Measurements from ENCODE around the gene KIF6. TPM values are rescaled to one million over a fixed set of nuclear protein-coding genes. Genes with fewer than 3 reads are reported as not detected.
A peak's percentile ranks its signal among the peaks of the same experiment; 100 is the strongest.

Gene KIF6
- total RNA-seq, 1 donor from 2014 or later = 2.7 TPM

GRCh38 chr6:39432330-39433025 is 292.7 kb downstream of the KIF6 start:
- Histone ChIP-seq H3K27me3 (no peaks in the 10 kb centered on the region), H2AFZ (replicated peaks) (no peak overlapping the region), H3K79me2 (ENCODE audit: low read depth) (no peaks in the 10 kb centered on the region), H3K4me1 (no peaks in the 10 kb centered on the region), H3K4me2 (no peak overlapping the region), H3K9me3 (ENCODE audit: low read depth) (peaks cover 6% of the 10 kb centered on the region), H3K4me3 (no peak overlapping the region), H4K20me1 (ENCODE audit: low read depth) (no peaks in the 10 kb centered on the region), H3K9ac (no peak overlapping the region), H3K36me3 (no peaks in the 10 kb centered on the region), H3F3A (ENCODE audit: low read depth) (no peaks in the 10 kb centered on the region), H3K27ac (no peak overlapping the region)
- DNase-seq (ENCODE audit: low spot score) = no peak
- TF ChIP-seq EZH2phosphoT487 (IDR thresholded peaks at IDR 0.05) (no peak), EZH2 (IDR thresholded peaks at IDR 0.05) (no peak)
- TF ChIP-seq, protein P1, sequence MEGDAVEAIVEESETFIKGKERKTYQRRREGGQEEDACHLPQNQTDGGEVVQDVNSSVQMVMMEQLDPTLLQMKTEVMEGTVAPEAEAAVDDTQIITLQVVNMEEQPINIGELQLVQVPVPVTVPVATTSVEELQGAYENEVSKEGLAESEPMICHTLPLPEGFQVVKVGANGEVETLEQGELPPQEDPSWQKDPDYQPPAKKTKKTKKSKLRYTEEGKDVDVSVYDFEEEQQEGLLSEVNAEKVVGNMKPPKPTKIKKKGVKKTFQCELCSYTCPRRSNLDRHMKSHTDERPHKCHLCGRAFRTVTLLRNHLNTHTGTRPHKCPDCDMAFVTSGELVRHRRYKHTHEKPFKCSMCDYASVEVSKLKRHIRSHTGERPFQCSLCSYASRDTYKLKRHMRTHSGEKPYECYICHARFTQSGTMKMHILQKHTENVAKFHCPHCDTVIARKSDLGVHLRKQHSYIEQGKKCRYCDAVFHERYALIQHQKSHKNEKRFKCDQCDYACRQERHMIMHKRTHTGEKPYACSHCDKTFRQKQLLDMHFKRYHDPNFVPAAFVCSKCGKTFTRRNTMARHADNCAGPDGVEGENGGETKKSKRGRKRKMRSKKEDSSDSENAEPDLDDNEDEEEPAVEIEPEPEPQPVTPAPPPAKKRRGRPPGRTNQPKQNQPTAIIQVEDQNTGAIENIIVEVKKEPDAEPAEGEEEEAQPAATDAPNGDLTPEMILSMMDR (IDR thresholded peaks at IDR 0.05) = no peak
- Mint-ChIP-seq H3K4me3 (no peak overlapping the region), H3K27ac (no peak overlapping the region), H3K36me3 (peaks cover 4% of the 10 kb centered on the region), H3K27me3 (ENCODE audit: insufficient read depth, low read depth) (peaks cover 2% of the 10 kb centered on the region), H3K9me3 (peaks cover 15% of the 10 kb centered on the region), H3K4me1 (peaks cover 19% of the 10 kb centered on the region)

DNA sequence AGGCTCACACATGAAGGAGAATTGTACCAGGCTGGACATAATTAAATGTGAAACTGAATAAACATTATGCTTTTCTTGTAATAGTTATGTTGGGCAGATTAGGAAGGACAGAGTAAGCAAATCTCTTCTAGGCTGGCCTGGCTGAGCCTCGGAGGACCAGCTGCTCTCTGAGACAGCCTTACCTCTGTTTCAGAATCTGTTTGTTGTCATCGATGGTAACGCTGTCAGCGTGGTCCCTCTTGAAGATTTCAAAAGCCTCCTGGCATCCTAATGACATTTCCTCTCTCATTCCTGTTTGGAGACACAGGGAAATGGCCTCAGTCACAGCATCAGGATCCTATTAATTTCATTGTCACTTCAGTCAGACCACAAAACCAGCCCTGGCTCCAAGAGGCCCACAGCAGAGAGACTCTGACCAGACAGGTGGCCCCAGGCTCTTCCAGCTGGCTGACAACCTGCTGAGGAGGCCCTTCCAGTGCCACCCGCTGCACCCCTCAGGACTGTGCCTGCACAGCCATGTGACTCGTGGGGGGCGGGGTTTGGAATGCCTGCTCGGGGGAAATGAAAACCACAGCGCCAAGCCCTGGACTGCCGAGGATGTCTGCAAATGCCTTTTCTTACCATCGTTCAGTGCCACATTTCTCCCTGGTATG is 294.2 kb downstream of the KIF6 start:
- Histone ChIP-seq H3K79me2 (ENCODE audit: low read depth) (no peaks in the 10 kb centered on the region), H3K36me3 (no peaks in the 10 kb centered on the region), H3K9me3 (ENCODE audit: low read depth) (no peaks in the 10 kb centered on the region), H3K4me1 (no peaks in the 10 kb centered on the region), H2AFZ (replicated peaks) (peak overlapping the region; percentile 7), H3K4me2 (peak overlapping the region; percentile 5), H3F3A (ENCODE audit: low read depth) (no peaks in the 10 kb centered on the region), H4K20me1 (ENCODE audit: low read depth) (no peaks in the 10 kb centered on the region), H3K27me3 (no peaks in the 10 kb centered on the region), H3K9ac (no peak overlapping the region), H3K27ac (no peak overlapping the region), H3K4me3 (no peak overlapping the region)
- Mint-ChIP-seq H3K36me3 (no peaks in the 10 kb centered on the region), H3K27ac (peak overlapping the region; percentile 43), H3K4me1 (peaks cover 23% of the 10 kb centered on the region), H3K27me3 (ENCODE audit: insufficient read depth, low read depth) (peaks cover 5% of the 10 kb centered on the region), H3K9me3 (peaks cover 5% of the 10 kb centered on the region), H3K4me3 (no peak overlapping the region)
- no peak for TF ChIP-seq EZH2phosphoT487 (IDR thresholded peaks at IDR 0.05)
- no peak for TF ChIP-seq EZH2 (IDR thresholded peaks at IDR 0.05)
- TF ChIP-seq, protein P1 (IDR thresholded peaks at IDR 0.05) = no peak
- DNase-seq (ENCODE audit: low spot score) = peak; percentile 29

DNA sequence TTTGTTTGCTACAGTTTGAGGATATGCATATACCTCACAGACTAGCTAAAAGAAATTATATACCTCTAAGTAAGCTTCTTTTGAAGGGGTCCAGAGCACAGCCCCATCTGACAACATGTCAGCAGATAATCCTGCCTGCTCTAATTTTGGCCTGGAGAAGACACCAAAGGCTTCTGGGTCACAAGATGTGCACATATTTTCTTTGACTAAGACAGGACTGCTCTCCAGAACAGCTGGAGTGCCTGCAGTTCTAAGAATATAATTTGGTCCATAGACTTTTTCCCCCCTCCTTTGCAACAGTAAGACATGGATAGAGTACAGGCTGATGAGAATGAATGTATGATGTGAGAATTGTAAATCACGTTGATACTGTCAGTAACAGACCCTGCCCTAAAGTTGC is 294.8 kb downstream of the KIF6 start:
- no peak overlapping the region for H3K9ac ChIP-seq
- no peaks in the 10 kb centered on the region for H3K4me1 ChIP-seq
- Mint-ChIP-seq H3K27ac (peak overlapping the region; percentile 43), H3K9me3 (no peaks in the 10 kb centered on the region), H3K4me1 (peaks cover 26% of the 10 kb centered on the region), H3K4me3 (no peak overlapping the region), H3K36me3 (no peaks in the 10 kb centered on the region), H3K27me3 (ENCODE audit: insufficient read depth, low read depth) (peaks cover 5% of the 10 kb centered on the region)
- no peaks in the 10 kb centered on the region for H3K79me2 ChIP-seq (ENCODE audit: low read depth)
- no peaks in the 10 kb centered on the region for H4K20me1 ChIP-seq (ENCODE audit: low read depth)
- H3K27me3 ChIP-seq = no peaks in the 10 kb centered on the region
- no peaks in the 10 kb centered on the region for H3K9me3 ChIP-seq (ENCODE audit: low read depth)
- H3K36me3 ChIP-seq = no peaks in the 10 kb centered on the region
- H3F3A ChIP-seq (ENCODE audit: low read depth) = no peaks in the 10 kb centered on the region
- no peak overlapping the region for H3K27ac ChIP-seq
- TF ChIP-seq EZH2phosphoT487 (IDR thresholded peaks at IDR 0.05) = no peak
- TF ChIP-seq, protein P1 (IDR thresholded peaks at IDR 0.05) = no peak
- TF ChIP-seq EZH2 (IDR thresholded peaks at IDR 0.05) = no peak
- no peak overlapping the region for H2AFZ ChIP-seq (replicated peaks)
- no peak overlapping the region for H3K4me2 ChIP-seq
- no peak overlapping the region for H3K4me3 ChIP-seq
- no peak for DNase-seq (ENCODE audit: low spot score)

All from neural progenitor cell (in vitro differentiated cells).